ENCODE measurements around the gene FHAD1.

- no peak for TF ChIP-seq CTCF (IDR thresholded peaks at IDR 0.05)
- no peak for TF ChIP-seq POLR2A (IDR thresholded peaks at IDR 0.05)
These were observed 22.0 kb upstream of the FHAD1 start for GRCh38 chr1:15224974-15225373.

Measured in Peyer's patch (tissue), 4 donors.